ENCODE data around the gene ARHGDIG.

Gene ARHGDIG

DNA sequence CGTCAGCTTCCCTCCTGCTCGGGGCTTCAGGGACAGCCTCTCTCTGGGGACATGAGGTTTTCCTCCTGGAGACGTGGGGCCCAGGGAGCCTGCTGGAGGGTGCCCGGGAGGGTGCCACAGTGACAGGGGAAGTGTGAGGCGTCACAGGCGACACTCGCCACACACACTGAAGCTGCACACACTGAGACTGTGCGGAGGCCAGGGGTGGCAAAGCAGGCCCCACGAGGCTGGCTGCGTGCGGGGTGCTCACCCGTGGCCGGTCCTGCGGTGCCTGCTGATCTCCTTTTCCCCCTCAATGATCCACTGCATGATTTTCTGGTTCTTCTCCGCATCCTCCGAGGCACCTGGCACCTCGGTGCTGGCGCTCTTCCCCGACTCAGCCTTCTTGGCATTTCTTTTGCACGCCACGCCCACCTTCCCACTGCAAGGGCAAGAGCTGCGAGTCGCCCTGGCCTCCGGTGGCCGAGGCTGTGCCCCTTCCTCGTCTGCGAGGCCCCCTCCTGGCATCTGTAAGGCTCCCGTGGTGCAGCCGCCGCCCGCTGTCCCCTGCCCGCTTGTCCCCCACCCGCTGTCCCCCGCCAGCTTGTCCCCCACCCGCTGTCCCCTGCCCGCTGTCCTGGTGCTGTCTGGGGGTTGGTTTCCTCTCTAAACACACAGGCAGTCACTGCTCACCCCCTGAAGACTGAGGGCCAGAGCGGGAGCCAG is 16.6 kb downstream of the ARHGDIG start:
- DNase-seq (ENCODE audit: low read depth in 1 of 2, low spot score in 1 of 2) = no peak

GRCh38 chr16:297832-298231 is 17.4 kb downstream of the ARHGDIG start:
- no peak for DNase-seq (ENCODE audit: low read depth in 1 of 2, low spot score in 1 of 2)

- no peak for DNase-seq (ENCODE audit: low read depth in 1 of 2, low spot score in 1 of 2)
Observed at GRCh38 chr16:301235-301634, 20.8 kb downstream of the ARHGDIG start.

DNA sequence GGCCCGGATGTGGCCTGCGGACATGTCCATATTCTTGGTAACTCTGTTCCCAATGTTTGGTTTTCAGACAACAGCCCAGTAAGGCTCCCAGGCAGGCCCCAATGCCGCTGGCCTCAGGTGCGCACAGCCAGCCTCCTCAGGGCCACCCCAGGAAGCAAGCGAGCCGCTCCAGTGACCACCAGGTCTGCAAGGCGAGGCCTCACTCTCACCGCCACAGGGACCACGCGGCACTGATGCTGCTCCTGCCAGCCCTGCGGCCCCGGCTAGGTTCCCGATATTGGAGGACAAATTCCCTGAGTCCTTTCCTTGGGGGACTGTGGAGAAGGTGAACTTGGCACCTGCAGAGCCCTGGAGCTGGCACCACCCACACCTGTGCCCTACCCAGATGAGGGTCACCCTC is 21.6 kb downstream of the ARHGDIG start:
- no peak for DNase-seq (ENCODE audit: low read depth in 1 of 2, low spot score in 1 of 2)

- DNase-seq (ENCODE audit: low read depth in 1 of 2, low spot score in 1 of 2) = no peak
Observed at GRCh38 chr16:303760-304505, 23.5 kb downstream of the ARHGDIG start.

GRCh38 chr16:305916-306626 is 25.7 kb downstream of the ARHGDIG start:
- DNase-seq (ENCODE audit: low read depth in 1 of 2, low spot score in 1 of 2) = no peak

DNA sequence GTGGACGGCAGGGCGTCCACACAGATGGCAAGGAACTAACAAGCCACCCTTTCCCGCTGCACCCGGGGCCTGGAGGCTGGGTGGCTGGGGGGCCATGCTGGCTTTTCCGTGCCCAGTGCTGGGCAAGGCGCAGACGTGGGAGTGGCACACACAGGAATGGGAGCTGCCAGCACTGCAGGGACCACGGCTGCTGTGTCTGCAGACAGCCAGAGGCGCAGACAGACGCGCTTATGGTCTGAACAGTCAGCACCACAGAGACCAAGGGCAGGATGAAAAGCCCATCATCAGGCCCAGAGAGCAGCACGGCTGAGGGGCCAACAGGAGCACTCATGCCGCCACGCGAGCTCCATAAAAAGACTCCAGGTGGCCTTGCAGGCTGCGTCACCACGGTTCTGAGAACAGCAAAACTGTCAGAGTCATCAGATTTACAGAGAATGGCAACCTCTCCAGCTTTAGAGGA is 26.6 kb downstream of the ARHGDIG start:
- no peak for DNase-seq (ENCODE audit: low read depth in 1 of 2, low spot score in 1 of 2)

DNA sequence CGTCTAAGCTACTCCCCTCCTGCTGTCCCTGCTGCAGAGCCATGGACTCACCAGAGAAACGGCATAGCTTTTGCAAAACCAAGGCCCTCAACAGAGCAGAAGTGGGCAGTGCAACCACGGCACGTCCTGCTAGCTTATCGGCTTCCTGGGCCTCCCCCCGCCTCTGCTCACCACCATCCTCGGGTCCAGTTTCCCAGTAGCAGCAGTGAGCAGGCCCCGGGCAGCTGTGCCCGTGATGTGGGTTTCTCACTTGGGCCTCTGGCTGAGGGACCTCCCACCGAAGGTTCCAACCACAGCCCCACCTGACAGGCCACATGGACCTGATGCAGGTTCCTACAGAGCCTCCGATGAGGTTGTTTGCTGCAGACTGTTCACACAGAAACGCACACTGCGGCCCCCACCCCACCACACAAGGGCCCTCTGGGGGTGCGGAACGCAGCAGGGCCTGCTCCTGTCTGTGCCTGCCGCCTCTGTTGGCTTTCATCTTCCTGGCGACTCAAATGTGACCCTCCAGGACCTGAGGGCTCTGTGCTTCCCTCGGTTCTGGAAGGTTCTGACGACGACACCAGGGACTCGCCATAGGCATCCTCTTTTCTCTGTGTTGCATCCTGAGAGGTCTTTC is 27.4 kb downstream of the ARHGDIG start:
- DNase-seq (ENCODE audit: low read depth in 1 of 2, low spot score in 1 of 2) = no peak

DNA sequence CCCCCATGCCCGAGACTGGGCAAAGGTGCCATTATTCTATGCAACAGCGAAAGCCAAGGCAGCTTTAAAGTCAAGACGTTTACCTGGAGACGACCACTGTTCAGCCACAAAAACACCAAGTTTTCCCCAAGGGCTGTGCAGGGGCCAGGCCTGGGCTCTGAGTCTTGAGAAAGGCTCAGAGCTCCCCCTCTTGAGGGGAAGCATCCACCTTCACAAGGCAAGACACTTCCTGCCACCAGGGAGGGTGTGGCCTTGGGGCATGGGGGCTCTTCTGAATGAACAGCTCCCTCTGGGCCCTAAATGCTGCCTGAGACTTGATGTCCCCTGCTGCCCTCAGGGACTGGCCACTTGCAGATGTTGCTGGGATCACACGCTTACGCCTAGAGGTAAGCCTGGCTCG is 29.1 kb downstream of the ARHGDIG start:
- no peak for DNase-seq (ENCODE audit: low read depth in 1 of 2, low spot score in 1 of 2)

GRCh38 chr16:311725-312124 is 31.3 kb downstream of the ARHGDIG start:
- DNase-seq (ENCODE audit: low read depth in 1 of 2, low spot score in 1 of 2) = no peak

- no peak for DNase-seq (ENCODE audit: low read depth in 1 of 2, low spot score in 1 of 2)
Observed at GRCh38 chr16:314351-314750, 34.0 kb downstream of the ARHGDIG start.

- no peak for DNase-seq (ENCODE audit: low read depth in 1 of 2, low spot score in 1 of 2)
Observed at GRCh38 chr16:314795-315299, 34.5 kb downstream of the ARHGDIG start.

DNA sequence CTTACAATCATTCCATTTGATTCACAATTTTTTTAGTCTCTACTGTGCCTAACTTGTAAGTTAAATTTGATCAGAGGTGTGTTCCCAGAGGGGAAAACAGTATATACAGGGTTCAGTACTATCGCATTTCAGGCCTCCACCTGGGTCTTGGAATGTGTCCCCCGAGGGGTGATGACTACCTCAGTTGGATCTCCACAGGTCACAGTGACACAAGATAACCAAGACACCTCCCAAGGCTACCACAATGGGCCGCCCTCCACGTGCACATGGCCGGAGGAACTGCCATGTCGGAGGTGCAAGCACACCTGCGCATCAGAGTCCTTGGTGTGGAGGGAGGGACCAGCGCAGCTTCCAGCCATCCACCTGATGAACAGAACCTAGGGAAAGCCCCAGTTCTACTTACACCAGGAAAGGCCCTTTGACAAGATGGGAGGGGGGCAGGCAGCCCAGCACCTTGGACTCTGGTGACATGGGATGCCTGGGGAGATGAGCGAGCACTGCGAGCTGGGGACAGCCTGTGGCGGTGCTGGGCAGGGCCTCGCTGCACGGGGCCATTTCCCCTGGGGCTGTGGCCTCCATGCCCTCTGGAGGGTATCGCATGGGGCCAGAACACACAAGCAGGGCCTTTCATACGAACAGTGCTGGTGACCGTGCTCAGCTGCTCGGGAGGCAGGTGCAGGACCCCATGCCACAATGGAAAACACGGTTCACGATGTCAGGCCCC is 36.5 kb downstream of the ARHGDIG start:
- DNase-seq (ENCODE audit: low read depth in 1 of 2, low spot score in 1 of 2) = no peak

DNA sequence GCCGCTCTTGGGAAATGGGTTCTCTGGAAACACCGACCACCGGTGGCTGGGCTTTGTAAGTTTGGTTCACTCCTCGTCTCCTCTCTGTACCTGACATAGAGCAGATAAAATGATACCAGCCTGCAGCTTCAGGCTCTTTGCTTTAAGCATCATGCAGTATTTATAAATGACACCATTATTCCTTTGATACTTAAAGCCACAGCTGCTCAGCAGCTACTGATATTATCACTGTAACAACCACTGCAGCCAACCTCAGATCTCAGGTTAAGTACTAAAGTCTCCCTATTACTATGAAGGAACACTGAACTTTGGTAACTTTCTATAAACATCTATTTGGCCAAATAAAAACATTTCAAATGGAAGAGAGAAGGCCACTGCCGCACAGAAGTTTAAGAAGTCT is 37.2 kb downstream of the ARHGDIG start:
- DNase-seq (ENCODE audit: low read depth in 1 of 2, low spot score in 1 of 2) = no peak

DNA sequence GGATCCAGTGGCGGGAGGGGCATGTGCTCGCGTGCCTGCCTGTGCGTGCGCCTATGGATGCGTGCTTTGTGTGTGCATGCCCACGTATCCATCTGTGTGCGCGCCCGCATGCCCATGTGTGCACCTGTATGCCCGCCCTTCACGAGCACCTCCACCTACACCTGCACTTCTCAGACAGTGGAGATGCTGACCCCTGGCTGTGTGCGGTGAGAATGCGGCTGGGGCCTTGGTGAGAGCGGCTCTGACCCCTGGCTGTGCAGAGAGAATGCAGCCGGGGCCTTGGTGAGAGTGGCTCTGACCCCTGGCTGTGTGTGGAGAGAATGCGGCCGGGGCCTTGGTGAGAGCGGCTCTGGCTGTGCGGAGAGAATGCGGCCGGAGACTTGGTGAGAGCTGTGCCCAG is 38.2 kb downstream of the ARHGDIG start:
- DNase-seq (ENCODE audit: low read depth in 1 of 2, low spot score in 1 of 2) = no peak

DNA sequence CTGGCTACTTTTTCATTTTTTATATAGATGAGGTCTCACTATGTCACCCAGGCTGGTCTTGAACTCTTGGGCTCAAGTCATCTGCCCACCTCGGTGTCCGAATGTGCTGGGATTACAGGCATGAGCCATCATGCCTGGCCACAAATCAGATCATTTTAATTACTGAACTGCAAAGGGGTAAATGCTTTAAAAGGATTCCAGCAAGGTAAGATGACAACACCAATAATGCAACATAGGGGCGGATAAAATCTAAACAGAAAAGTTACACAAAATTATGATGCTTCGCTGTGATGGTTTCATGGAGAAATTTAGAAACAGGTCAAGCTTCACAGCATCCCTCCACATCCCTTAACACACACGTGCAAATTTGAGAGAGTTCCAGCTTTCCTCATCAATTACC is 39.8 kb downstream of the ARHGDIG start:
- no peak for DNase-seq (ENCODE audit: low read depth in 1 of 2, low spot score in 1 of 2)

GRCh38 chr16:321532-321931 is 41.1 kb downstream of the ARHGDIG start:
- no peak for DNase-seq (ENCODE audit: low read depth in 1 of 2, low spot score in 1 of 2)

DNA sequence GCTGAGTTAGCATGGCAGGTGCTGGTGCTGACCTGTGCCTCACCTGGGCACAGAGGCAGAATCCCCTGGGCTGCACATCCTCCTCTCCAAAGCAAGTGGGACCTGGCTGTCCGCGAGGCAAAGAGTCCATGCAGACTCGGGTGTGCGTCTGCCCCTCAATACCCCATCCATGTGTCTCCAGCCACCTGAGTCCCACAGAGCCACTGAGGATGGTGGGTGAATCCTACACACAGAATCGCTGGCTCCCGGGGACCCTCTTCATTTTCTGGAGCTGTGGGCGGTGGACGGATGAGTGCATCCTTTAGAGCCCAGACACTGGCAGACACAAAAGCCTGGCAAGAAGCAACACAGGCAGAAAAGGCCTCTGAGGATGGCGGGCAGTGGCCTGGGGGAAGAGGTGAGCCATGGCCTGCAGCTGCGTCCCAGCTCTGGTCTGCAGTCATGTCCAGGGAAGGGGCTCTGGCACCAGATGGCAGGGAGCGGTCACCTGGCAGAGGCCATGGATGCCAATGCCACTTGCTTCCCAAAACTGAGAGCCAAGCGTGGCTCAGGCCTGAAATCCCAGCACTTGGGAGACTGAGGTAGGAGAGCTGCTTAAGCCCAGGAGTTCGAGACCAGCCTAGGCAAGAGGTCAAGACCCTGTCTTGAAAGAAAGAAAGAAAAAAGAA is 42.2 kb downstream of the ARHGDIG start:
- no peak for DNase-seq (ENCODE audit: low read depth in 1 of 2, low spot score in 1 of 2)

DNA sequence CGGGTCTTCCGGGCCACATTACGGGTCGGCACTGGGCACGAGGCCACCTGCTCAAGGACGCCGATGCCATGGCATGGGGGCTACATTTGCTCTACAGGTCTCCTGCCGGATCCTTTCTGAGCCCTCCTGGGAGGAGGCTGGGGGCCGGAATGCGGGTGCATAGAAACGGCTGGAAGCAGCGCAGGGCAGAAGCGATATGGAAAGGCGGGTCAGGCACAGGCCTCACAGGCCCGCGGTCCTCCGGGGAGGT is 43.7 kb downstream of the ARHGDIG start:
- no peak for DNase-seq (ENCODE audit: low read depth in 1 of 2, low spot score in 1 of 2)
